Occipital lobe (tissue), 2 donors: Measurements from ENCODE around the gene AGXT2. TPM values are rescaled to one million over a fixed set of nuclear protein-coding genes. Genes with fewer than 3 reads are reported as not detected.
"Not testable (repeated sequence)": the region's sequence is repeated elsewhere in the genome, so short reads cannot be mapped to it uniquely, and the experiment has no call there.

ENCODE experiments used
- DNase-seq: peaks from one replicate; lab custom pipeline; 2025; lab: John Stamatoyannopoulos, UW
- total RNA-seq: library from RNA; depleted of rRNA; stranded (reverse); fragments of >200 nt; gene quantifications from one replicate; pipeline ENCODE4 v1.2.3, GENCODE V29; 2014

The AGXT2 gene
- total RNA-seq, 1 donor from 2014 or later, result not detected

DNA sequence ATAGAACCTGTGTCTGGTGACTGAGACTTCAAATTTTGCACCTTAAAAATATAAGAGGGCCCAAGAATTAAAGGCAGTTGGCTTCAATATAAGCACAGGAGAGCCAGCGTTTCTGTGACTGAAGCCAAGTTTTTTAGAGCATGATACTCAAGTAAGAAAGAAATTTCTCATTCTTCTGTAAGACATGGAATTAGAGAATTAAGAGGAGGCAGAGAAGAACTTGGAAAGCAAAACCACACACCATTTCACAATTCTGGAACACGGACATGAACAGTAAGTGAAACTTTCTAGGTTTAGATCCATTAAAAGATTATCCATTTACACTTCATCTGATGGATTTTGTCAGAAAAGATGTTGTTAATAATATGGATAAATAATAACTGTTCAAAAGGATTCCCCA lies 8.9 kb upstream of the AGXT2 start:
- no peak for DNase-seq

DNA sequence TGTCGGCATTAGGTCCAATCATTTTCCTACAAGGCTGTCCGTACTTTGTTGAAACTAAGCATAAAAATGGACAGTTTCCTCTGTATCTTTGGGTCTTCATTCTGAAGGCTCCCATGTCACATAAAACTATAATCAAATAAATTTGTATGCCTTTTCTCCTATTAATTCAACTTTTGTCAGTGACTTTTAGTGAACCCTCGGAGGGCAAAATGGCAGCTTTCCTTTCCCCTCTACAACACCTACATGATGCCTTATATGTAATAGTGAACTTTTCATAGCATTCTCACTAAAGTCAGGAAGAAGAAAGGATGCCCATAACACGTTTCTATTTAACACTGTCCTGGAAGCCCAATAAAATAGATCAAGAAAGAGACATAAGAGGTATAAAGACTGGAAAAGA lies 5.1 kb upstream of the AGXT2 start:
- no peak for DNase-seq

DNA sequence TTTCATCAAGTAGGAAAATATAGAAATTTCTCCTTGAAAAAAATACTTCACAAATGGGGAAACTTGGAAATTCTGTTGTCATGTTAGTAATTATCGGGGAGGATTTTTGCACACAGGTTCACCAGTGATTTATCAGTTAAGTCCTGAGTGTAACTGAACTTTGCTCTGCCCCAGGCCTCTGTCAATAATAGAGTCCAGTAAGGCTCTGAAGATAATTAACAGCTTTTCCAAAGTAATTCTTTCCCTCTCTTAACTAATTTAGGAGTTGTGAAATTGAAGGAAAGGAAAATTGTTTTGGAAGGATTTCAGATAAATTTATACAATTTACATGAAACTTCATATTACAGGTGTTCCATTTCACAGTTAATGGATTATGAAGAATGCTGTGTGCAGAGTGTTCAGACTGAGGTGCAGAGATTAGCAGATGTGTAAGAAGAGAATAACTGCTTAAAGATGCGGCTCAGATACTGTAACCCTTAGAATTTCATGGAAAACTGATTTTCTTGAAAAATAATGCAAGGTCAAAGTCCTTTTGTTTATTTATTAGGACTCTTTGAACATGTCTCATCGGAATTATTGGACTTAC lies 2.9 kb upstream of the AGXT2 start:
- DNase-seq, result no peak

DNA sequence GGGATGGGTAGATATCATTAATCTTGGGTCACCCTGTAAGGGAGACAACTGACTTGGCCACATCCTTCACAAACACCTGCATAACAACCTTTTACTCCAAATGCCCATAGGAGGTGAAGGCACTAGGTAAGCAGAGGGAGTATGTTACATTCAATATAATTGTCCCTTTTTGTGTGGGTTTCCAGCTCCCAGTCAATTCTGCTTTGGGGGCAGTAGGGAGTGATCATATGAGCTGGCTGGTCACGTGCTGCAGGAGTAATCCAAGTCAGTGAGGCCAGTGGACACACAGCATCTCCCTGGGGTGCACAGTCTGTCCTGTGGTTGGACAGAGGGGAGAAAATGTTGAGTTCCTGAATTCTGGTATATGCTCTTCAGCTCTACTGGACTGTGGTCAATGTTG lies 1.2 kb upstream of the AGXT2 start:
- DNase-seq, result no peak

DNA sequence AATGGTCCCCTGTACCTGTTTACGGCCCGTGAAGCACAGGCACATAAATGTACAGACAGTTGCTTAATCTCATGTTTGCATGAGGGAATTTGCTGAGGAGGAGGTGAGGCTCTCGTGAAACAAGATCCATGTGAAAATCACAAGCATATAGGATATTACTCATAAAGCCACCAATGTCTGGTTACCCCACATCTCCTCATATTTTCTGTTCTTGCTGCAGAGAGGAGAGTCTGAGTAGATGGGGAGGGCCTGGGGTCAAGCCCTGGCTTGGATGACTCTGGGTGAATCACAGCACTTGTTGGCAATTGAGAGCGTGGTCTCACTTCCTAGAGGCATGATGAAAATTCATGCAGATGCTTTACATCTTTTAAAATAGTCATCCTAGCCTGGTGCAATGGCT lies 975 bp downstream of the AGXT2 start:
- DNase-seq, result no peak

DNA sequence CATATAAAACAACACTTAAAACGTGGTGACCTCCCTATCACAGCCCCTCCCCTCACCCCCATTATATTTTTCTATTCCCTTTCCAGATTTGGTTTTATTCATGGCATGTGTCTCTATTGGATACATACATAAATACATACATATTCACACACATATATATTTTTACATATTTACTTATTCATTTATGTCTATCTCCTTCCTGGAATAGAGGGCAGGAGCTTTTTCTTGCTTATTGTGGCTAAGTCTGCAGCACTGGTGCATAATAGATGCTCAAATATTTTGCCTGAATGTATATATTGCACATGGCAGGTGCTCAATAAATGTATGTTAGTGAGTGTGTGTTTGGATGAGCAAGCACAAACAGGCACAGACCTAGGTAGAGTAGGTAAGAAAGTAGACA lies 2.5 kb downstream of the AGXT2 start:
- no peak for DNase-seq

DNA sequence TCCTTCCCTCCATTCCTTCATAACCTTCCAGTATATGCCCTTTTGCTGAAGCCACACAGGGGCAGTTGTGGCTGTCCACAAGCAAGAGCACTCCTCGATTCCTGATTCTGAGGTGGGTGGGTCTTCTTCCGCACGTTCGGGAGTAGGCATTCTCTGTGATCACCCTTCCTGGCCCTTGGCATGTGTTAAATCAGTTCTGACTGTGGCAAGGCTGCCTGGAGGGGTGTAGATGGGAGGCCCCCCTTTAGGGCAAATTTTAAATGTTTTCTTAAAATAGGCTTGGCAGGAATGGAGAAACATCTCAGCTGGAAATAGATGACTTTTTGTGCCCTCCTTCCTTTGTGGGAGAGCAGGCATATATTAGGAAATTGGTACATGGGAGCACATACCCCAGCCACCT lies 3.1 kb downstream of the AGXT2 start:
- DNase-seq, result no peak

DNA sequence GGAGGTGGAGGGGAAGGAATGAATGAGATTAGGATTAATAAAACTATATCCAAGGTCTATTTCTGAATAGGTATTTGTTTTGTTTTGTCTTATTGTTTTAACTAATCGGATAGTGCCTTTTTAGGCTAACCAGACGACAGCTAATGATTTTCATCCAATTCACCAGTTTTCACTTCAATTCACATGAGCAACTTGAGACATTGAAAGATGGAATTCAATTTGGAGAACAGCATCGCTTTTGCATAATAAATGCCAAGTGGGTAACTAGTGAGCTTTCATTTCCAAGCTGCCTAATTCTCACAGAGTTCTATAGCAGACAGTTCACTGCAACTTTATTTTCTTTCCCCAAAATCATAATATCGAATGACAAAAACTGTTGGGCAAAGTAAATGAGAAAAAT lies 5.0 kb downstream of the AGXT2 start:
- no peak for DNase-seq

DNA sequence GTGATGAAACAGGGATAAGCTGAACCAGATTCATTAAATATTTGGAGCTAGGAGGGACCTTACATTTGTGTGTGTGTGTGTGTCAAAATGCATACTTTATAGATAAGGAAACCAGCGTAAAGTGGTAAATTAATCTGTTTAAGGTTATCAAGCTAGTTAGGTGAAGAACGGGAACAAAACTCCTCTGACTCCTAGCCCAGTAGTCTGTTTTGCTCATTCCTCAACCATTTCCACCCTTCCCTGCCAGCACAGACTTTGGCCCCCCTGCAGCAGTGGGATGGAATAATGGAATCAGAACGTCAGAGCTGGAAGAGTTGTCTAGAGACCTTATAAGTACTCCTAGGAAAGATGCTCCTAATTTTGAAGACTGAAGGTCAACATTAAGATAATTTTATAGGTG lies 6.5 kb downstream of the AGXT2 start:
- no peak for DNase-seq

DNA sequence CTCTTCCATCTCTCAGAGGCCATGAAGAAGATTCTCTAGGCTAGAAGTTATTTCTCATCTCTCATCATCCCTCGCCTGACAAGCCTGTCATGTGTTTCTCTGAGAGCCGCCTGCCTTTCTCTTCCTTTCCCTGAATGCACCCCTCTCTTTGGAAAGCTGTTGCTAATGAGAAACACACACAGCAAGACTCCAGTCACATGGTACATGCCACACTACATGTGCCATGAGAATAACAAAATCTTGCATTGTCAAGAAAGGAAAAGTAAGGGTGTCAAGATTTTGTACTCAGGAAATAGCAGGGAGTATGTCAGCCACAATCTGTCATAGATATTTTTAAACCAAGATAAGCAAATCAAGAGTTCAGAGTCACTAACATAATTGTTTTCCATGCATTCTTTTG lies 8.9 kb downstream of the AGXT2 start:
- no peak for DNase-seq

DNA sequence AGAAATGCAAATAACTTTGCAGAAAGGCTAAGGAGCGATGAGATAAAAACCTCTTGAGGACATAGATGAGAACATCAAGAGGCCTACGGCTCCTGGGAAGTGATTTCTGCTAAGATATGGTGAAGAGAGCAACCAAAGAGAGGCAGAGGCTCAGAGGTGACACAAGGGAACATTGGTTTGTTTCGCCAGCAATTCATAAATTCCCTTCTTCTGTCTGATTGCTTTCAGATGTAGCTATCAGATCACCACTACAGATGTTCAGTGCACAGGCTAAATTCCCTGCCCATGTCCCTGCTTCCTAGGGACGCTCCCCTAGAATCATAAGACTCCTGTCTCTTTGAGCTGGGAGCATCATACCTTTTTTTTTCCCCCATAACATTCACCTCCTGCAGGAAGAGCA lies 11.2 kb downstream of the AGXT2 start:
- DNase-seq, result no peak

DNA sequence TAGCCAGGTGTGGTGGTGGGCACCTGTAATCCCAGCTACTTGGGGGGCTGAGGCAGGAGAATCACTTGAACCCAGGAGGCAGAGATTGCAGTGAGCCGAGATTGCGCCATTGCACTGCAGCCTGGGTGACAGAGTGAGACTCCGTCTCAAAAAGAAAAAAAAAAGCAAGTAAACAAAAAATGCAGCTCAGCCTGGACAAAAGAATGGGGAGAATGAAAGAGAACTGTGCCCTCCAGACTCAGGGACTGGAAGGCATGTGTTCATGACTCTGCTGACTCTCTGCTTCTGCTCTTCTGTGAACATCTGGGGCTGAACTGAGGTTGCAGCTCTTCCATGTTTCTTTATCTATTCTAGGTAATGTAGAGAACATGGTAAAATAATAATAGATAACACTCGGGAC lies 11.8 kb downstream of the AGXT2 start:
- DNase-seq, result not testable (repeated sequence)

DNA sequence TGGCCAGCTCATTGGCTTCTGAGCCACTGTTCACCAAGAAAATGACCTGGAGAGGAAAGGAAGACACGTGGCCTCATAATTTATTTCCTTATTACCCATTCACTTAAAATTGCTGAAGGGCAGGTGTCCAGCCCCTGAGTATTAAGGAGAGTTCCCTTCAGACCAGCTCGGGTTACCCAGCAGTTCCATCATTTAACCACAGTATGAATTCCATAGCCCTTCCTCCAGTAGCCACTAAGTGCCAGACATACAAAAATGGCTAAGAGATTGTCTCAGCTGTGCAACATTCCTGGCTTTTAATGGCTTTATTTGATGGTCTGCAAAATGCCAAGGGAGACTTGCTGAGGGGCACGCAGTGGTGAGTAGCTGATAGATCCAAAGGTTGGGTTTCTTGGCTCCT lies 12.5 kb downstream of the AGXT2 start:
- DNase-seq, result no peak

DNA sequence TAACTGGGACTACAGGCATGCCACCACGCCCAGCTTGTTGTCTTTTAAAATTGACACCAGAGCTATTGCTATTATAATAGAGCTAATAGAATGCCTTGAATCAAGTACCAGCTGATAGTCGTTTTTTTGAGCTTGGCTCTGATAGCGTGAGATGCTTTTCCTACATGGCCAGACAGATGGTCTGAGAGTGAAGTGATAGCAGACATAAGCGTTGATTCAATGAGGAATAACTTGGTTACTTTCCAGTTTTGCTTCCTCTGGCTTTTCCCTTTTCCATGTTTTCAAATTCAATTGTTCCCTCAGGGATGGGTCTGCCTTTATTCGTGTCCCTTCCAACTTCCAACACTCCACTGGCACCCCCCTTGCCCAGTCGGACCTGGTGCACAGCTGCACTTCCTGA lies 15.4 kb downstream of the AGXT2 start:
- no peak for DNase-seq

DNA sequence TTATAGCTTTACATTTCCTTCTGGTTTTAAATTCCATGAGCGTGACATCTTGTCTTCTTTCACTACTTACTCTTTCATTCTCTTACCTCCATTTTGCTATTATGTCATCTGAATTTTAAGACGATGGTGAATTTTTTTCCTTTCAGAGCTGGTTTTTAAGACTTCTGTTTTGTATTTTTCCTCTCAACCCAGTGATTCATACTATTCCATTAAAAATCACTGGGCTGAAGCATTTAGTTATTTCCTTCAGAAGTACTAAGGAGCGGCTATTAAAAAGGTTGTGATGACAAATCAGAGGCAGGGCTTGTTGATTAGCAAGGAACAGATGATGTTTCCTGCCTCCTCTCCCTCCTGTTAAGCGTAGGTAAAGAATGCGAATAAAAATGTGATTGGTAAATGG lies 16.5 kb downstream of the AGXT2 start:
- no peak for DNase-seq

DNA sequence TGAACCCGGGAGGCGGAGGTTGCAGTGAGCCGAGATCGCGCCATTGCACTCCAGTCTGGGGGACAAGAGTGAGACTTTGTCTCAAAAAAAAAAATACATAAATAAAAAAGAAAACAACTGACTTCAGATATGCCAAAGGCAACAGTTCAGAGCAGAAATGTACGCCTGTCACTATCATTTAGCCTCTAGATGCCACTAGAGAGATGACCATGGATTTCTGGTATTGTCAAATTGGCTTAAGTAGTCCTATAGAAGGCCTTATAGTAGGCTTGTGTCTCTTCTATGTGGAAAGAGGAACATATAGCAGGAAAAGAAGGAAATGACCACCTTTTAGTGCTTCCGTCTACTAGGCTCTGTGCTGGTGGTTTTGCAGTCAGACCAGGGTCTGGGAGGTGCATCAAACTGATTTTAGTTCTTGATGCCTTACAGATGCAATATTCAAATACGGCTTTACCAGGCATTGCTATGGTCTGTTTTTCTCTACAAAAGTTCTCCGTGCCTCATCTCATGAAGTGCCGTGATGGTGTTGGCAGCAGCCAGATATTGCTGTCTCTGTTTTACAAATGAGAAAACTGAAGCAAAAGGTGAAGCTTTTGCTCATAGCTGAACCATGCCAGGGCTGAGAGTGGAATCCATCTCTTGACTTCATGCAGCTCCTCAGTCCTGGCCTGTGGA lies 17.2 kb downstream of the AGXT2 start:
- no peak for DNase-seq

DNA sequence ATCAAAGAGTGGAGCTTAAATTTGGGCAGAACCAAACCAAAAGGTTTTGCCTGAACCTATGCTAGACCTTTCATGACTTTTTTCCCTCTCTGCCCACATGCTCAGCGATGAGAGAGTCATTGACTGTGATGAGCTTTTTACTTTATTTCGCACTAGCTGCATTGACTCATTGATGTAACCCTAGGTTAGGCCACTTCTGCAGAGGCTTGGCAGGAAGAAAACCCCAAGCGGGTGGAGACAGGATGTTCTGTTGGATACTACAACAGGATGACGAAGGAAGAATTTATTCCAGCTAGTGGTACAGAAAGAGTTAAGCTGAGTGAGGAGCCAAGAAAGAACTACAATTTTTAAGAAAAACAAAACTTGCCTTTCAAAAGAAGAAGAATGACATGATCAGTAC lies 18.4 kb downstream of the AGXT2 start:
- no peak for DNase-seq

DNA sequence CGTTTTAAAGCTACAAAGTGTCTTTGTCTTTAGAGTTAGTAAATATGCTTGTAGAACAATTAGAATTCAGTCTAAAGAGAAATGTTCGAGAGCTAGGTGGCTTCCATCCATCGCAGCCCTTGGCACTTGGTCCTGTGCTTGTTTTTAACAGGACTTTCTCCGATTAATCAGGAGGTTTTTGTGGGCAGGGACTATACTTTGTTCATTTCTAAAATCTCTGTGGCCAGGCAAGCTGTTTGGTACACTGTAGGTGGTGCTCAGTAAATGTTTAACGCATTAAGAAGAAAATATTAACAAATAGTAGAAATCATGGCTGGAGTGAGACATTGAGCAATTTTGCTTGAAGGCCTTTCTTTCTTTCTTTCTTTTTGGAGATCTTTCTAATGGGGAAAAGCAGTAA lies 20.8 kb downstream of the AGXT2 start:
- DNase-seq, result no peak

DNA sequence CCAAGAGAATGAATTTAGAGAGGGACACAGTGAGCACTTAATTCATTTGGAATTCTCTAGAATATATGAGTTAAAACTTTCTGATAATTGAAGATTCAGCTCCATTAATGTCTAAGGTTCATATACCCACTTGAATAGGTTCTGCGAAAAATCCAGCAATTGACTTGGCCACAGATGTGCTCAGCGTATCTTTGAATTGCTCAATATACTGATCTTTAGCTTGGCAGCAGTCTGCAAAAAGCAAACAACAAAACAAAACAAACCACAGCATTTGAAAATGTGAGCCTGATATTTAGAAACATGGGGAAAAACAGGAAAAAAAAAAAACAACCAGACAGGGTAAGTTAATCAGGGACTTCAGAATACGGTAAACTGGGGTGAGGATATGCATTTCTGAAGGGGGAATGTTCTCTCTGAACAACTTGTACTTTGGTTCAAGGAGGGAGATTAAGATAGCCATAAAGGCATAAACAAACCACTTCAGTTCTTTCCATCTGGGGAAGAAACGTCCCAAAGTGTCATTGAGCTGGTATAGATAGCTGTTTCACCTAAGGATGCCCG lies 21.4 kb downstream of the AGXT2 start:
- DNase-seq, result no peak

DNA sequence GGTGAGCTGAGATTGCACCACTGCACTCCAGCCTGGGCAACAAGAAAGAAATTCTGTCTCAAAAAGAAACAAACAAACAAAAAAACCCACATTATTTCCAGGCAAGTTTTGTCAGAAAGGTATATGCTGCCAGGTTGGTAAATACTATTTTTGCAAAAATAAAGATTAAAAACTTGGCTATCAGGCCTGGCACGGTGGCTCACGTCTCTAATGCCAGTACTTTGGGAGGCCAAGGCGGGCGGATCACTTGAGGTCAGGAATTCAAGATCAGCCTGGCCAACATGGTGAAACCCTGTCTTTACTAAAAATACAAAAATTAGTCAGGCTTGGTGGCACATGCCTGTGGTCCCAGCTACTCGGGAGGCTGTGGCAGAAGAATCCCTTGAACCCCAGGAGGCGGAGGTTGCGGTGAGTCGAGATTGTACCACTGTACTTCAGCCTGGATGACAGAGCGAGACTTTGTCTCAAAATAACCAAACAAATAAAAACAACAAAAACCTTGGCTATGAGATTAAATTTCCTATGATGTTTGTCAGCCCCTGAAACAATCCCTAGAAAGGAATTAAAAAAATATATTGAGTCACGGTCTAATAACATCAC lies 22.7 kb downstream of the AGXT2 start:
- DNase-seq, result no peak

DNA sequence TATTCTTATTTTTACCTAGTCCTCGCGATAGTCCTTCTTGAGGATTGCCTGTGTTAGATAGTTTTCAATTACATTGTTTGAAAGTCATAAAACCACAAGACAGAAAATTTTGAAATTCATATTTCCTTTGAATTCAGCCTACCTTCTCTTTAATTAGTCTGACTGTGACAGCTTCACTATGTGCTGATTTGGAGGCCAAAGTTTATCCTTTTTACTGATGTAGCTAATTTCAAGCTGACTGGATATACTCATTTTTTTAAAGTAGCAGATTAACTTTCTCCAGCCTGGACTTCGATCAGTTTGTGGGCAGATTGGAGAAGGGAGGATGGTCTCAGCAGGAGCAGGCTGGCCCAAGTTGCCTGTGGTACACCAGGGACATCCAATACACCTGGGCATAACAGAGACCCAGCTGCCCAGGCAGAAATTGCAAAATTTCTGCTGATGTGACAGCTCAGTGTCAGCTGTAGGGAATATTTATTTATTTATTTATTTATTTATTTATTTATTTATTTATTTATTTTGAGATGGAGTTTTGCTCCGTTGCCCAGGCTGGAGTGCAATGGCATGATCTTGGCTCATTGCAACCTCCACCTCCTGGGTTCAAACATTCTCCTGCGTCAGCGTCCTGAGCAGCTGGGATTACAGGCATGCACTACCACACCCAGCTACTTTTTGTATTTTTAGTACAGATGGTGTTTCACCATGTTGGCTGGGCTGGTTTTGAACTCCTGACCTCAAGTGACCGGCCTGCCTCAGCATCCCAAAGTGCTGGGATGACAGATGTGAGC lies 24.2 kb downstream of the AGXT2 start:
- no peak for DNase-seq
